ENCODE measurements around the gene CPT1B.

CPT1B gene

DNA sequence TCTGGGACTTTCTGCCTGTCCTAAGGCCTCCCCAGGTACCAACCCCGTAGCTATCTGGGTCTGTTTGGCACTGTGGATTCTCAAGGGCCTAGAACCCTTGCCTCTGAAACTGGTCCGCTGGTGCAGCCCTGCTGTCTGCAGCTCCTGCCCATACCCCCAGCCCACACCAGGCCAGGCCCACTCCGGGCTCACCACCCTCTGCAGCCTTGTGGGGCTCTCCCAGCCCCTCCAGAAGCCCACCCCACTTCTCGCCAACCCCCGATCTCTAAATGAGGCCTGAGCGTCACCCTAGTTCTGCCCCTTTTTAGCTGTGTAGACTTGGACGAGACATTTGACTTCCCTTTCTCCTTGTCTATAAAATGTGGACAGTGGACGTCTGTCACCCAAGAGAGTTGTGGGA, 27.8 kb downstream of the CPT1B start:
- DNase-seq (ENCODE audit: low read depth in 2 of 2), result no peak
- TF ChIP-seq, protein P1, sequence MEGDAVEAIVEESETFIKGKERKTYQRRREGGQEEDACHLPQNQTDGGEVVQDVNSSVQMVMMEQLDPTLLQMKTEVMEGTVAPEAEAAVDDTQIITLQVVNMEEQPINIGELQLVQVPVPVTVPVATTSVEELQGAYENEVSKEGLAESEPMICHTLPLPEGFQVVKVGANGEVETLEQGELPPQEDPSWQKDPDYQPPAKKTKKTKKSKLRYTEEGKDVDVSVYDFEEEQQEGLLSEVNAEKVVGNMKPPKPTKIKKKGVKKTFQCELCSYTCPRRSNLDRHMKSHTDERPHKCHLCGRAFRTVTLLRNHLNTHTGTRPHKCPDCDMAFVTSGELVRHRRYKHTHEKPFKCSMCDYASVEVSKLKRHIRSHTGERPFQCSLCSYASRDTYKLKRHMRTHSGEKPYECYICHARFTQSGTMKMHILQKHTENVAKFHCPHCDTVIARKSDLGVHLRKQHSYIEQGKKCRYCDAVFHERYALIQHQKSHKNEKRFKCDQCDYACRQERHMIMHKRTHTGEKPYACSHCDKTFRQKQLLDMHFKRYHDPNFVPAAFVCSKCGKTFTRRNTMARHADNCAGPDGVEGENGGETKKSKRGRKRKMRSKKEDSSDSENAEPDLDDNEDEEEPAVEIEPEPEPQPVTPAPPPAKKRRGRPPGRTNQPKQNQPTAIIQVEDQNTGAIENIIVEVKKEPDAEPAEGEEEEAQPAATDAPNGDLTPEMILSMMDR (IDR thresholded peaks at IDR 0.05; ENCODE audit: low read depth, low read length), result no peak
- H3K4me3 ChIP-seq (replicated peaks in 1 of 2; ENCODE audit: low read depth in 2 of 2, low read length in 2 of 2), result no peak overlapping the region

DNA sequence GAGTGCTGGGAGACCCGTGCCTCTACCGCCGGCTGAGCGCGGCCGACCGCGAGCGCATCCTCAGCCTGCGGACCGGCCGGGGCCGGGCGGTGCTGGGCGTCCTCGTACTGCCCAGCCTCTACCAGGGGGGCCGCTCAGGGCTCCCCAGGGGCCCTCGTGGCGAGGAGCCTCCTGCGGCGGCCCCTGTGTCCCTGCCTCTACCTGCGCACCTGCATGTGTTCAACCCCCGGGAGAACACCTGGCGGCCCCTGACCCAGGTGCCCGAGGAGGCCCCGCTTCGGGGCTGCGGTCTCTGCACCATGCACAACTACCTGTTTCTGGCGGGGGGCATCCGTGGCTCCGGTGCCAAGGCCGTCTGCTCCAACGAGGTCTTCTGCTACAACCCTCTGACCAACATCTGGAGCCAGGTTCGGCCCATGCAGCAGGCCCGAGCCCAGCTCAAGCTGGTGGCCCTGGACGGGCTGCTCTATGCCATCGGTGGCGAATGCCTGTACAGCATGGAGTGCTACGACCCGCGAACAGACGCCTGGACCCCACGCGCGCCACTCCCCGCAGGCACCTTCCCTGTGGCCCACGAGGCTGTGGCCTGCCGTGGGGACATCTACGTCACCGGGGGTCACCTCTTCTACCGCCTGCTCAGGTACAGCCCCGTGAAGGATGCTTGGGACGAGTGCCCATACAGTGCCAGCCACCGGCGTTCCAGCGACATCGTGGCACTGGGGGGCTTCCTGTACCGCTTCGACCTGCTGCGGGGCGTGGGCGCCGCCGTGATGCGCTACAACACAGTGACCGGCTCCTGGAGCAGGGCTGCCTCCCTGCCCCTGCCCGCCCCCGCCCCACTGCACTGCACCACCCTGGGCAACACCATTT, 29.1 kb downstream of the CPT1B start:
- H3K4me3 ChIP-seq (replicated peaks in 1 of 2; ENCODE audit: low read depth in 2 of 2, low read length in 2 of 2), result no peak overlapping the region
- TF ChIP-seq, protein P1 (IDR thresholded peaks at IDR 0.05; ENCODE audit: low read depth, low read length), result no peak
- no peak for DNase-seq (ENCODE audit: low read depth in 2 of 2)

DNA sequence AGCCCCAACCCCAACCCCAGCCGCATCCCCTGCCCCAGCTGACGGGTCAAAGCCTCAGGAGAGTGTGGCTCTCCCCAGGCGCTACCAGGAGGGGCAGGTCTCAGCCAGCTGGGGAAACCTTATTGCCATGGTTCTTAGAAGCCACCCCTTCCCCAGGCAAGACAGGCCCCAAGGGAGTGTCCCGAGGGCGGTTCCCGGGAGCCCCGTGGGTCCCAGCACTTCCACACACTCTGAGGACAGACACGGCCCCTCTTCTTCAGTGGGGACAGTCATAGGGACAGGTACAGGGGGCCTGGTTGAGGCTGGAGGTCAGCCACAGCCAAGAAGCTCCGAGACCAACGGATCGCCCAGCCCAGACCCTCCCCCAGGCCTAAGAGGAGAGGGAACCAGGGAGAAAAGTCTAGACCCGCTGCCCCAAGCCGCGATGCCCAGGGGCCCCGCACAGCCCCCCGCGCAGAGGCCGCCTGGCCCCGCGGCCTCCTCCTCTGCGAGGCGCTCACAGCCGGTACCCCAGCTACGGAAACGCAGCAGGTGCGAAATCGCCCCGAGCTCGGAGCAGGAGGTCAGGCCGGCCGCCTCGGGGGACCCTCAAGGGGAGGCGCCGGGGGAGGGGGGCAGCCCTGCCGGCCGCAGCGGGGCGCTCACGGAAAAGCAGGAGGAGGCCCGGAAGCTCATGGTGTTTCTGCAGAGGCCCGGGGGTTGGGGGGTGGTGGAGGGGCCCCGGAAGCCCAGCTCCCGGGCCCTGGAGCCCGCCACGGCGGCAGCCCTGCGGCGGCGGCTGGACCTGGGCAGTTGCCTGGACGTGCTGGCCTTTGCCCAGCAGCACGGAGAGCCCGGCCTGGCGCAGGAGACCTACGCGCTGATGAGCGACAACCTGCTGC, 29.9 kb downstream of the CPT1B start:
- no peak overlapping the region for H3K4me3 ChIP-seq (replicated peaks in 1 of 2; ENCODE audit: low read depth in 2 of 2, low read length in 2 of 2)
- DNase-seq (ENCODE audit: low read depth in 2 of 2), result peak in 1 of 2 donors; percentile 17
- TF ChIP-seq, protein P1 (IDR thresholded peaks at IDR 0.05; ENCODE audit: low read depth, low read length), result no peak

DNA sequence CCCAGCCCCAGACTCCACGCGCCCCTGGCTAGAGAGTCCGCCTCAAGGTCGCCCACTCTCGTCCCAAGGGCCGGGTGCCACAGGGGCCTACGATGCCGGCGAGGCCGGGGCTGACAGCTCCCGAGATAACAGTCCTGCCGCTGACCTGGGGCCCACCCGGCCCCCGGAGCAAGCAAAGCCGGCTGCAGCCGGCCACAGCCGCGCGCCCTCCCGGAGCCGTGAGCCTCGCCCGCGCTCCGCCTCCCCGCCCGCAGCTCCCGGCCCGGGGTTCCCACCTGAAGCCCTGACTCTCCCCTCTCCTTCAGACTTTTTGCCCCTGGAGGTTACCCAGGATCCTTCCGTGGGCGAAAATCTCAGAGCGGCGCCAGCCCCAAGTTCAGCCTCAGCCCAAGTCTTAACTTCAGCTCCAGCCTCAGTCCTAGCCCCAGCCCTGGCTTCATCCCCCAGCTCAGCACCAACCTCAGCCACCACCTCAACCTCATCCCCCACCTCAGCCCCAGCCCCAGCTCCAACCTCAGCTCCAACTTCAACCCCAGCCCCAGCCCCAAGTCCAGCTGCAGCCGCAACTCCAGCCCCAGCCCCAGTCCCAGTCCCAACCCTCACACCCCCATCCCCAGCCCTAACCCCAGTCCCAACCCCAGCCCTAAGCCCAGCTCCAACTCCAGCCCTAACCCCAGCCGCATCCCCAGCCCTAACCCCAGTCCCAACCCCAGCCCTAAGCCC, 30.8 kb downstream of the CPT1B start:
- TF ChIP-seq, protein P1 (IDR thresholded peaks at IDR 0.05; ENCODE audit: low read depth, low read length), result no peak

DNA sequence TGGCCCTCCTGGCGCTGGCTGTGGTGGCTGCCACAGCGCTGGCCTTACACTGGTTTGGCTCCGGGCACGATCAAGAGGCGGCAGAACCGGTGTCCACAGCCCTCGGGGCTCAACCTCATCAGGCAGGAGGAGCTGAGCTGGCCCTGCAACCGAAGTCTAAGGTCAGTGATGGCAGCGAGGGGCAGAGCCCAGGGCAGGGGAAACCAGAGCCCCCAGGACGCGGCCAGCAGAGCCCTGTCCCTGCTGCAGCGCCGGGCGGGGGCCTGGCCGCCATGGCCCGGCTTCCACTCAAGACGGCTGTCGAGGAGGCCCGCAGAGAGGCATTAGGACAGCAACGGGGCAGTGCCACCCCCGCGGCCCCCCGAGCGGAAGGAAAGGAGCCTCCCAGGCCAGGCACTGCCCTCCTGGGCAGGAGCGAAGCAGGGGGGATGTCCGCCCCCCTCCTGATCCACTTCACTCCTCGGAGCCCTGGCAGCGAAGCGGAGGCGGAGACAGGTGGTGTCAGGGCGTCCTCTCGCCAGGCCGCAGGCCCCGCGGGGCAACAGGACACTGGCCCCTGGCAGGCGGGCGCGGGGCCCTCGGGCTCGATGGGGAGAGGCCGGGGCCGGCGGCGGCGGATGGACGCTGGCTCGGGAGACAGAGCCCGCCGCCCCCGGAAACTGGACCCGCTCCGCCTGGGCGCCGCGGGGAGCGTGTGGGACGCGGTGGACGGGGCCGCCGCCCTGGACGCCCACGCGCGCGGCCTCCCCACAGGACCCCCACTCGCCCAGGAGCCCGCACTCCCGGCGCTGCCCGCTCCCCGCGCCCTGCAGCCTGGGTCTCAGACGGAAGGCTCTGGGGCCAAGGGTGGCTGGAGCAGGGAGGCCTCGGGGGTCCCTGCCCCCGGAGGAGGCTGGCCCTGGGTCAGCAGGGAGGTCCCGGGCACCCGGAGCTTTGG, 31.6 kb downstream of the CPT1B start:
- DNase-seq (ENCODE audit: low read depth in 2 of 2), result no peak
- TF ChIP-seq, protein P1 (IDR thresholded peaks at IDR 0.05; ENCODE audit: low read depth, low read length), result no peak
- H3K4me3 ChIP-seq (replicated peaks in 1 of 2; ENCODE audit: low read depth in 2 of 2, low read length in 2 of 2), result no peak overlapping the region

More for the DNA sequence above, 30.8 kb downstream of the CPT1B start:
- H3K4me3 ChIP-seq (replicated peaks in 1 of 2; ENCODE audit: low read depth in 2 of 2, low read length in 2 of 2), result no peak overlapping the region
- no peak for DNase-seq (ENCODE audit: low read depth in 2 of 2)

Data from cardiac fibroblast (primary cell).